Keratinocyte (primary cell): Measurements from ENCODE around the gene CHSY1. TPM values are rescaled to one million over a fixed set of nuclear protein-coding genes. Genes with fewer than 3 reads are reported as not detected.

Source experiments
- DNase-seq: peaks from one replicate; pipeline ENCODE4 v3.0.0-alpha.2; 2011; ENCODE audit warnings: low read depth, missing footprints, low spot score
- FAIRE-seq: peaks from 2 replicates; lab custom pipeline; 2011; peaks lifted over from hg19 to GRCh38; lab: Jason Lieb, UNC
- H2AFZ ChIP-seq: 2 replicates; pipeline ENCODE4 v1.6.0; 2012; ENCODE audit warnings: low read length, control low read depth, inconsistent platforms; ENCODE audit not compliant: control insufficient read depth
- H3K27ac ChIP-seq: 2 replicates; pipeline ENCODE4 v1.5.1; 2011; ENCODE audit warnings: low read length; ENCODE audit not compliant: control insufficient read depth, insufficient read depth
- H3K27me3 ChIP-seq: 3 replicates; pipeline ENCODE4 v1.6.0; 2011; ENCODE audit warnings: low read length; ENCODE audit not compliant: control insufficient read depth, insufficient read depth; ENCODE audit errors: extremely low read depth
- H3K36me3 ChIP-seq, 2 experiments: 2 replicates in 1 of 2; 3 replicates in 1 of 2; pipeline ENCODE4 v1.5.1; 2011; ENCODE audit warnings: low read length in 2 of 2, mild to moderate bottlenecking in 1 of 2; ENCODE audit not compliant: control insufficient read depth in 2 of 2, insufficient read depth in 2 of 2; ENCODE audit errors: extremely low read depth in 1 of 2
- H3K4me1 ChIP-seq: 3 replicates; pipeline ENCODE4 v1.5.1; 2011; ENCODE audit warnings: low read length; ENCODE audit not compliant: control insufficient read depth, insufficient read depth; ENCODE audit errors: extremely low read depth
- H3K4me2 ChIP-seq: 3 replicates; pipeline ENCODE4 v1.6.0; 2011; ENCODE audit warnings: low read depth, low read length; ENCODE audit not compliant: control insufficient read depth, insufficient read depth; ENCODE audit errors: extremely low read depth
- H3K4me3 ChIP-seq, 3 experiments: fragments of 200-600 bp in 1 of 3; sonication (generic) in 1 of 3; 2 replicates in 2 of 3; 3 replicates in 1 of 3; pipeline ENCODE4 v1.5.1; 2011 to 2016; ENCODE audit warnings: low read length in 3 of 3, mild to moderate bottlenecking in 3 of 3, control low read depth in 2 of 3, inconsistent platforms in 1 of 3, low read depth in 1 of 3, mixed read lengths in 1 of 3, mixed run types in 1 of 3, moderate library complexity in 1 of 3; ENCODE audit not compliant: control insufficient read depth in 2 of 3, insufficient read depth in 2 of 3; ENCODE audit errors: extremely low read depth in 1 of 3
- H3K79me2 ChIP-seq: 2 replicates; pipeline ENCODE4 v1.6.0; 2012; ENCODE audit warnings: low read length; ENCODE audit not compliant: control insufficient read depth, insufficient read depth
- H3K9ac ChIP-seq: 3 replicates; pipeline ENCODE4 v1.6.0; 2011; ENCODE audit warnings: low read length; ENCODE audit not compliant: control insufficient read depth, insufficient read depth; ENCODE audit errors: extremely low read depth
- H3K9me1 ChIP-seq: 3 replicates; pipeline ENCODE4 v1.6.0; 2011; ENCODE audit warnings: low read length; ENCODE audit not compliant: control insufficient read depth, insufficient read depth; ENCODE audit errors: extremely low read depth
- H3K9me3 ChIP-seq: 2 replicates; pipeline ENCODE4 v1.5.1; 2012; ENCODE audit warnings: low read depth, low read length; ENCODE audit not compliant: control insufficient read depth
- H4K20me1 ChIP-seq: 3 replicates; pipeline ENCODE4 v1.6.0; 2011; ENCODE audit warnings: low read length; ENCODE audit not compliant: control insufficient read depth, insufficient read depth; ENCODE audit errors: extremely low read depth
- CTCF ChIP-seq, 3 experiments: IDR thresholded peaks in 1 of 3; conservative IDR thresholded peaks in 1 of 3; optimal IDR thresholded peaks in 1 of 3; 2 replicates in 2 of 3; 3 replicates in 1 of 3; pipeline versions ENCODE3 to v1.5.1; 2011; ENCODE audit warnings: low read length in 3 of 3, mild to moderate bottlenecking in 3 of 3, moderate library complexity in 2 of 3, control low read depth in 1 of 3, inconsistent platforms in 1 of 3; ENCODE audit not compliant: insufficient read depth in 2 of 3; ENCODE audit errors: extremely low read depth in 1 of 3
- EZH2 ChIP-seq: IDR thresholded peaks from one replicate; pipeline ENCODE4 v1.6.1; 2012; ENCODE audit warnings: inconsistent platforms, mild to moderate bottlenecking, low read length, moderate library complexity
- dilution Hi-C: fragments of 300-500 bp; cut with MboI; formaldehyde crosslinking; loops from one replicate; pipeline ENCODE4 v1.7.0; 2020; ENCODE audit warnings: low sequenced_read_pairs; ENCODE audit not compliant: extremely low pct_ligation_motif_present
- polyA plus RNA-seq, 5 experiments: library from polyadenylated mRNA; depleted of rRNA in 3 of 5; stranded (reverse) in 3 of 5; stranded (forward) in 1 of 5; unstranded in 1 of 5; fragments of >200 nt; gene quantifications; 1 replicate in 1 of 5; 2 replicates in 3 of 5; 3 replicates in 1 of 5; pipeline versions ENCODE4 v1.2.1 to v1.2.3, GENCODE V29; 2011 to 2012; ENCODE audit warnings: missing spikeins in 2 of 5, low read depth in 1 of 5, low replicate concordance in 1 of 5

The CHSY1 gene
- polyA plus RNA-seq, 1 donor (not counting 4 experiments of a cell fraction or from before 2014, with no cell fraction given), result 27.0 TPM

DNA sequence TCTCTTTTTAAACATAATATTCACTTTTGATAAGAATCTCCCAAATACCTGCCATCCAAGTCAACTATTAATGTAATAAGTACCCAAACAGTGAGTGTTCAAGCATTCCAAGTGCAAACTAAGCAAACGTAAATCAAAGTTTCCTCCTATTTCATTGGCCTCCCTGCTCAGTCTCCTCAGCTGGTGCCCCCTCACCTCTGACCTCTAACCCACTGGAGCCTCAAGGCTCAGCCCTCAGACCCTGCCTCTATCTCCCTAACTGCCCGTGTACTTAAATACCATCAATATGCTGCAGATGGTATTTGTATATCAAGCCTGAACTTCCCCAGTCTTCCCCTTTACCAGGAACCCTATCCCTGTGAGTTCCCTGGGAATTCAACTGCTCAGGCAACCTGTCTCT, 31.8 kb downstream of the CHSY1 start:
- peaks cover 0 to 6% of the 10 kb centered on the region in 2 experiments for H3K36me3 ChIP-seq
- H3K9me1 ChIP-seq, result peaks cover 2% of the 10 kb centered on the region
- H4K20me1 ChIP-seq, result no peaks in the 10 kb centered on the region
- FAIRE-seq, result no peak
- no peak overlapping the region for H3K27ac ChIP-seq
- no peaks in the 10 kb centered on the region for H3K9me3 ChIP-seq
- peaks cover 92% of the 10 kb centered on the region for H3K79me2 ChIP-seq
- H2AFZ ChIP-seq, result no peak overlapping the region
- H3K4me1 ChIP-seq, result peaks cover 36% of the 10 kb centered on the region
- DNase-seq, result no peak
- no peak overlapping the region for H3K4me3 ChIP-seq
- H3K4me2 ChIP-seq, result no peak overlapping the region
- H3K9ac ChIP-seq, result no peak overlapping the region
- TF ChIP-seq CTCF (optimal IDR thresholded peaks at IDR 0.05 in 1 of 3, IDR thresholded peaks at IDR 0.05 in 1 of 3, conservative IDR thresholded peaks at IDR 0.05 in 1 of 3; ENCODE audit: extremely low read depth in 1 of 3, insufficient read depth in 2 of 3, low read length in 3 of 3), result no peak
- no peak for TF ChIP-seq EZH2
- H3K27me3 ChIP-seq, result no peaks in the 10 kb centered on the region
- dilution Hi-C loops, result no loop called here

GRCh38 chr15:101219441-101219840, 32.4 kb downstream of the CHSY1 start:
- no peak overlapping the region for H3K4me2 ChIP-seq
- H3K36me3 ChIP-seq, result peaks cover 0 to 2% of the 10 kb centered on the region in 2 experiments
- FAIRE-seq (no peak), DNase-seq (no peak)
- H3K9me3 ChIP-seq, result no peaks in the 10 kb centered on the region
- dilution Hi-C loops, result no loop called here
- H3K79me2 ChIP-seq, result peaks cover 91% of the 10 kb centered on the region
- H3K4me3 ChIP-seq, result no peak overlapping the region
- H3K27me3 ChIP-seq, result no peaks in the 10 kb centered on the region
- H3K9me1 ChIP-seq, result peaks cover 2% of the 10 kb centered on the region
- TF ChIP-seq CTCF (optimal IDR thresholded peaks at IDR 0.05 in 1 of 3, IDR thresholded peaks at IDR 0.05 in 1 of 3, conservative IDR thresholded peaks at IDR 0.05 in 1 of 3; ENCODE audit: extremely low read depth in 1 of 3, insufficient read depth in 2 of 3, low read length in 3 of 3), result no peak
- no peak for TF ChIP-seq EZH2
- H3K9ac ChIP-seq, result no peak overlapping the region
- H3K4me1 ChIP-seq, result peaks cover 36% of the 10 kb centered on the region
- H4K20me1 ChIP-seq, result no peaks in the 10 kb centered on the region
- no peak overlapping the region for H3K27ac ChIP-seq
- H2AFZ ChIP-seq, result no peak overlapping the region
